ENCODE data around the gene MRPL24. TPM values are rescaled to one million over a fixed set of nuclear protein-coding genes. Genes with fewer than 3 reads are reported as not detected.

MRPL24 gene
- total and polyA plus RNA-seq, 9 of the 15 experiments (the other 6 are each of a cell fraction or from before 2014, with no cell fraction given), result 74.3 to 267 (median 113) TPM

- no peak for TF ChIP-seq ZNF740 (CRISPR knock-in tag; IDR thresholded peaks at IDR 0.05)
- TF ChIP-seq ZNF740 (tag; IDR thresholded peaks at IDR 0.05), result peak; percentile 64 to 91
- TF ChIP-seq CGGBP1 (CRISPR knock-in tag; IDR thresholded peaks at IDR 0.05), result no peak
- no peak for TF ChIP-seq ARID3A (IDR thresholded peaks at IDR 0.05; ENCODE audit: borderline replicate concordance, low read depth, low read length)
- no peak; the same call in 1 of the 2 replicates for TF ChIP-seq CEBPG (CRISPR knock-in tag; IDR thresholded peaks at IDR 0.05)
- no peak for TF ChIP-seq CEBPG (tag; conservative IDR thresholded peaks at IDR 0.05 in 1 of 2, IDR thresholded peaks at IDR 0.05 in 1 of 2)
- TF ChIP-seq ZZZ3 (IDR thresholded peaks at IDR 0.05), result no peak
- TF ChIP-seq CHCHD3 (CRISPR knock-in tag; IDR thresholded peaks at IDR 0.05), result no peak
- TF ChIP-seq TCF7 (IDR thresholded peaks at IDR 0.05; ENCODE audit: borderline replicate concordance), result no peak
- TF ChIP-seq ZFP30 (CRISPR knock-in tag; IDR thresholded peaks at IDR 0.05; ENCODE audit: borderline replicate concordance), result no peak
- no peak for TF ChIP-seq ZNF830 (CRISPR knock-in tag; IDR thresholded peaks at IDR 0.05)
- TF ChIP-seq MAFG (tag; conservative IDR thresholded peaks at IDR 0.05), result 0 out of 2 replicates have a peak, but pooled peaks have one; percentile 6
- no peak for TF ChIP-seq RBM34 (IDR thresholded peaks at IDR 0.05; ENCODE audit: borderline replicate concordance, insufficient read depth, low read length)
- no peak for TF ChIP-seq ETV6 (IDR thresholded peaks at IDR 0.05; ENCODE audit: borderline replicate concordance in 1 of 2, low read depth in 2 of 2, low read length in 1 of 2)
- no peak for TF ChIP-seq ETV6 (CRISPR knock-in tag; IDR thresholded peaks at IDR 0.05; ENCODE audit: borderline replicate concordance)
- TF ChIP-seq GTF2E2 (tag; IDR thresholded peaks at IDR 0.05), result no peak
- no peak for TF ChIP-seq ZNF134 (CRISPR knock-in tag; conservative IDR thresholded peaks at IDR 0.05)
- no peak for TF ChIP-seq DIDO1 (tag; IDR thresholded peaks at IDR 0.05; ENCODE audit: low read depth)
- 0 out of 2 replicates have a peak, but pooled peaks have one; percentile 21 for TF ChIP-seq ZBTB34 (CRISPR knock-in tag; IDR thresholded peaks at IDR 0.05)
- no peak for TF ChIP-seq GATAD2B (IDR thresholded peaks at IDR 0.05; ENCODE audit: borderline replicate concordance)
- no peak for TF ChIP-seq ZNF785 (CRISPR knock-in tag; IDR thresholded peaks at IDR 0.05)
- TF ChIP-seq CHD1 (IDR thresholded peaks at IDR 0.05; ENCODE audit: low read length), result no peak
- TF ChIP-seq NR2C2 (CRISPR knock-in tag; IDR thresholded peaks at IDR 0.05), result no peak
- no peak for TF ChIP-seq NR2C2 (tag; IDR thresholded peaks at IDR 0.05)
- no peak for TF ChIP-seq DDX20 (tag; IDR thresholded peaks at IDR 0.05; ENCODE audit: low read depth)
- TF ChIP-seq BCL6 (CRISPR knock-in tag; IDR thresholded peaks at IDR 0.05), result no peak
Observed at GRCh38 chr1:156693848-156694689, 46.8 kb downstream of the MRPL24 start (continued).
